Ishikawa (cell line): ENCODE results near the gene TAF1A.

Experiments
- NFIC ChIP-seq: IDR thresholded peaks from 2 replicates; pipeline ENCODE4 v1.6.1; 2012
- TAF1 ChIP-seq: IDR thresholded peaks from 2 replicates; pipeline ENCODE4 v1.6.1; 2012; ENCODE audit warnings: low read depth, mild to moderate bottlenecking
- TF ChIP-seq, protein P1 (sequence below): IDR thresholded peaks from 2 replicates; pipeline ENCODE4 v1.6.1; 2012

DNA sequence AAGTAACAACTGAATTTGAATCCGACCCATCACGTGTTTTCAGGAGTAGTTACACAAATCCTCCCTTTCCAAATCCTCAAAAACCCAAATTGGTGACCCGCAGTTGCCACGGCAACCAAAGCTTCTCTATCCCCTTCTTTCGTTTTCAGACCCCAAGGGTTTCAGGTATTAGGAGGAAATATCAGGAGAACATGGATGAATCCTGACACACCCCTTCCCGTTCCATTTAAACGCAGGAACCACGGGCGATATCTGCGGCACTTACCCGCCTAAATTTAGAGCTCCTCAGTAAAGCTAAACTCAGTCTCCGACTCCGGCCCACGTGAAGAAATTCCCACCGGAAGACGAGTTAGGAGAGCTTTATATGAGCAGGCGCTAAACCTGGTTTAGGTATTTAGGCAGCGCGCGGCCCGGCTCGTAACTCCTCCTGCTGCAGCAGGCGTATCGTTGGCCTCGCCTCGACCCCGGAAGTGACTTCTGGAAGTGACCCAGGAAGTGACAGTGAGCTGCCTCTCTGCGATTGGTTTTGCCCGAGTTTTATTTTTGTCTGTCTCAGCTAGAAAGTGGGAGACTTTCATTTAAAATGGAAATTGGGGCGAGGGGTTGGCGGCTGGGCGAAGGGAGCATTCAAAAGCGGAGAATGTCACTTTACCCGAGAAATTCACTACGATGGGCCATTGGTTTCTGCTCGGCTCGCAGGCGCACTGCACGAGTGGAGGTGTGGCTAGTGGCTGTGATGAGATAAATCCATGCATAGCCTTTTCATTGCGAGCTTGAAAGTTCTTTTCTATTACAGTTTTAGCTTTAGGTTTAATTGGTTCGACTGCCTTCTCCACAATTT, at the start of gene TAF1A:
- no peak for TF ChIP-seq NFIC
- TF ChIP-seq, protein P1, sequence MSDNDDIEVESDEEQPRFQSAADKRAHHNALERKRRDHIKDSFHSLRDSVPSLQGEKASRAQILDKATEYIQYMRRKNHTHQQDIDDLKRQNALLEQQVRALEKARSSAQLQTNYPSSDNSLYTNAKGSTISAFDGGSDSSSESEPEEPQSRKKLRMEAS = no peak
- peak; percentile 56 for TF ChIP-seq TAF1
